HG03460 (cell line): ENCODE results near the gene MGLL.
A peak's percentile ranks its signal among the peaks of the same experiment; 100 is the strongest.

ENCODE experiments used
- ATAC-seq: cut with Tn5 transposase; IDR thresholded peaks from one replicate; pipeline ENCODE4 v1.9.1; 2021; ENCODE audit not compliant: unreplicated experiment

MGLL gene

DNA sequence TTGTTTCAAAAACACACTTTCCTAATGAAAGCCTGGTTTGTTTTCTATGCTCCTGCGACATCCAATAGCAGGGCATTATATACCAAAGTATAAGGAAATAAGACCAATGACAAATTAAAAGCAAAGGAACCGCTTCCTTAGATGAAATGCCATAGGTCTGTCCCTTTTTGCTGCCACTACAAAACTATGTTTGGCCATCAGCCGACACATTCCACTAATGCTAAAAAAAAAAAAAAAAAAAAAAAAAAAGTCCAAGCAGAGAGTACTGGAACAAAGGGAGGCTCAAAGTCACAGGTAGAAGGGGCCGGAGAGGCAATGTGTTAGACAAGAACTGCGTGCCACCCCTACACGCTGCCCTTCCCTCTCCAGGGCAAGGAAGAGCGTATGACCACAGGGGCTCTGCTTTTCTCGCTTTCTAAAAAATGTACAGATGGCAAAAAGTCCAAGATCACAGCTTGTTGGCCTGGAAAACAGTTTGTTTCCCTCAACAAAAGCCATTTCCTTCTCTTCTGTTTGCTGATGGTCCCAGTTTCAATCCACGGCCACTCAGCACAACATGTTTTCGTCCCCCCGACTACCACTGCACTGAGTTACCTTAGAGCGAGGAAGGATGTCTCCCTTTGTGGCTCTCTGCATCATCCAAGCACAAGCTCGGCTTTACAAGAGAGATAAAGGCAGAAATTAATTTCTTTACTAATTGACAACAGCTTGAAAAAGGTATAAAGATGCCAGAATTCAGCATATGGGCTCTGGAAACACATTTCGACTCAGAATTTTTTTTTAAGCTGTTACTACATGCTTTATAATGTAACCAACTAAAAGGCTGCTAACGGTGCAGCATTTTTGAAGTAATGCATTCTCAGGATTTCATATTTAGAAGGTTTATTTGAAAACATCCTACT lies 78.7 kb downstream of the MGLL start:
- ATAC-seq, result no peak

DNA sequence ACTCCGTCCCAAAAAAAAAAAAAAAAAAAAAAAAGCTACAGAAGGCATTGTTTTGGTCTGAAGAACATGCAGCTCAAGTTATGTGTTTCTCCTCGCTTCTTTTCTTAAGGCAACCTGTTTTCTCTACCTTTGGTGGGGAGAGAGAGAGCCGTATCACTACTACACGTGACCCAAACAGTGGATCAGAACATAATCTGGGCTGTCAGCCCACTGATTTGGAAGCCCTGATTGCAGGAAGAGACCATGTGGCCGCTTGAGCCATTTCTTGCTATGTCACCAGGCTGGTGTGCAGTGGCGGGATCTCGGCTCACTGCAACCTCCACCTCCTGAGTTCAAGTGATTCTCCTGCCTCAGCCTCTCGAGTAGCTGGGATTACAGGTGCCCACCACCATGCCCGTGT lies 79.7 kb downstream of the MGLL start:
- ATAC-seq, result no peak

DNA sequence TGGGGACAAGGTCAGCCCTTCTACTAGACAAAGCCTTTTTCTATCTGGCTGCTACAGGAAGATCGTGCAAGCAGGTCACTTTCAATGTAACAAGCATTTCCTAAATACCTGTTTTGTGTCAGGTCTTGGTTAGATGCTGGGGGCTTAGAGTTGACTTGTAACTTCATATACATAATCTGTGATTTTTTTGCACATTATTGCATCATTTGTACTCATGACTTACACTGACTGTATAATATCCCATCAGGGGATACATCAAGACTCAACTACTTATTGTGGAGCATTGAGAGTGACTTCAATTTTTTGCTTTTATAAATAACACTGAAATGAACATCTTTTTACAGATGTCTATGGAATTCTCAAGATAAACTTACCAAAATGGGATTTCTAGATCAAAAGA lies 80.6 kb downstream of the MGLL start:
- no peak for ATAC-seq

DNA sequence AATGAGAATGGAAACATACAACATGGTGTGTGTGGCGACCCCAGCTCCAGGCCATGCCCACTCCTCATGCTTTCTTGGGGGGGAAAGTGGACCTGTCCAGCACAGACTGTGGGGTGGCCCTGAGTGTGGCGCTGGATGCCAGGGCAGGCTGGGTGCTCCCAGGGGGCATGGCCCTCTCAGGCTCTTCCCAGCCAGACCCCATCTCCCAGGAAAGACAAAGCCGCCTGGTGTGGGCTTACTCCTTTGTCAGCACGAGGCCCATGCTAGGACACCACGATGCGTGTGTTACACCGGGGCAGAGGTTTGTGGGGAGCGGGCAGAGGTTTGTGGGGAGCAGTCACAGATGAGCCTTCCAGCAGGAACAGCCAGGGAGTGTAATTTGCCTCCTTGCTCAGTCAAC lies 81.1 kb downstream of the MGLL start:
- ATAC-seq, result no peak

DNA sequence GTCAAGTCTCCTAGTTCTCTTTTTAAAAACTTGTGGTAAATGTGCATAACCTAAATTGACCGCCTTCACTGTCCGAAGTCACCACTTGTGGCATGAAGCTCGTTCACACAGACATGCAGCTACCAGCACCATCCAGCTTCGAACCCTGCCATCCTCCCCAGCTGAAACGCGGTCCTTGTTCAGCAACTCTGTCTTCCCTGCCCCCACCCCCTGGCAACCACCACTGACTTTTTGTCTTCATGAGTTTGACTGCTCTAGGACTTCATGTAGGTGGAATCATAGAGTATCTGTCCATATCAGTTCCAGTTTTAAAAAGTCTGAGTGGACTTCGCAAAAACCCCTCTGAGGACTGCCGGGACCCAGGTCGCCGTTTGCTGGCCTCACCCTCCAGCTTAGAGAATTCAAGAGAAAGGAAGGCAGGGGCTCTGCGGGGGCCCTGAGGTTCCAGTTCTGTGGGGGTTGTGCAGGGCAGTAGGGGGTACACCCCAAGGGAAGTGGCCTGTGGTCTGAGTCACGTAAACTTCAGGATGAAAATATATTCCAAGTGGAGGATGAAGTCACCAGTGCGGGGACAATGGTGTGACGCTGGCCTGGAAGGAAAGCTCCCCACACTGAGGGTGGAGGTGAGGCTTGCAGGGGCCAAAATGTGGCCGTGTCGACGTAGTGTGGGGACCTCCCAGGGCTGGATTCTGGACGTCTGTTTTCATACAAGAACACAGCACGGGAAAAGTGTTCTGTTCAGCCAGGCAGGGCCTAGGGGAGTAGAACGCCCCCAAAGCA lies 82.0 kb downstream of the MGLL start:
- no peak for ATAC-seq

DNA sequence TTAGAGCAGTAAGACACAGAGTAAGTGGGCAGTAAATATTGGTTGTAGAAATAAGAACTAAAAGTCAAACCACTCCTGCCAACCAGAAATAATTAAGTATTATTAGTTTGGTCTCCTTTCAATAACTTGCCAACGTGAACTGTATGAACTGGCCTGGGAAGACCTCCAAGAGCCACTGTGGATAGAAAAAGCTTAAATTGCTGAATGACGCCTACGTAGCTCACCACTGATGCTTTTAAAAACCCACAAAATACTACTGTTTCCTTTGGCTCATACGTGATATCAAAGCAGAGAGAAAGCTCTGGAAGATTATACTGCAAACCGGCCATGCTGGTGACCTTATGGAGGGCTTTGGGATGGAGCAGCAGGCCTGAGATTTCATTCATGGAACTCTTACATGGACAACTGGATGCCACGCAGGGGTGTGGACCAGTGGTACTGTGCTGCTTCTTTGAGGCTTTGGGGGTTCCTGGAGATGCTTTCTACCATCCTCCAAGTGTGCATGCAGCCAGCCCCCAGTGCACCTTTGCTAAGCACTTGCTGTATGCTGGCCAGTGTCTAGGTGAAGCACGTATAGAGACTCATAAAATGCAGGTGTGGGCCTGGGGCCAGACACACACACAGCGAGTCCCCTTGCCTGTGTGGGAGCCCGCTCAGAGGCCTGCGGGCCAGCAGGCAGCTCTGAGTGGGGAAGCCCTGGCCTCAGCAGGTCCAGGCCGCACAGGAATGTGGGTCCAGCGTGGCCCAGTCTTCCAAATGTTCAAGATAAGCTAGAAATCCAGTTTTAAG lies 82.8 kb downstream of the MGLL start:
- ATAC-seq, result no peak

DNA sequence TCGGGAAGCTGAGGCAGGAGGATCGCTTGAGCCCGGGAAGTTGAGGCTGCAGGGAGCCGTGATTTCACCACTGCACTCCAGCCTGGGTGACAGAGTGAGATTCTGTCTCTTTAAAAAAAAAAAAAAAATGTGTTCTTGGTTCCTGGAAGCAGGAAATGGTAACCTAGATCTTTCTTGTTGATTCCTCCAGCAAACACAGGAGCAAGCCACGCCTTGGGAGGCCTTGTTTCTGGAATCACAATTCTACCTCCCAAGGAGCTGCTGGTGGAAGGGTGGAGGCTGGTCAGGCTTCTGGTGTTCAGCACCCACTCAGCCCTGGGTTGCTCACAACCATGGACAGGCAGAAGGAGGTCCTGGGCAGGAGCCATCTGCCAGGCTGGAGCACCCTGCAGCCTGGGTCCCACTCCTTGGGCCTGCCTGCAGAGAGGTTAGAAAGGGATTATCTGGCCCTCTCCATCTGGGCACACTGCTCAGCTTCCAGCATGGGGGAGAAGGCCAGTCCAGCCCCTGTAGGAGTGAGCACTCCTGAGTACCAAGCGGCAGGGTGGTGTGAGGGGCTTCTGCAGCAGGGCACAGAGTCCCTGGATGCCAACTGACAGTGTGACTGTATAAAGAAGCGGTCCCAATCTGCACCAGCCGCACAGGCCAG lies 84.0 kb downstream of the MGLL start:
- no peak for ATAC-seq

DNA sequence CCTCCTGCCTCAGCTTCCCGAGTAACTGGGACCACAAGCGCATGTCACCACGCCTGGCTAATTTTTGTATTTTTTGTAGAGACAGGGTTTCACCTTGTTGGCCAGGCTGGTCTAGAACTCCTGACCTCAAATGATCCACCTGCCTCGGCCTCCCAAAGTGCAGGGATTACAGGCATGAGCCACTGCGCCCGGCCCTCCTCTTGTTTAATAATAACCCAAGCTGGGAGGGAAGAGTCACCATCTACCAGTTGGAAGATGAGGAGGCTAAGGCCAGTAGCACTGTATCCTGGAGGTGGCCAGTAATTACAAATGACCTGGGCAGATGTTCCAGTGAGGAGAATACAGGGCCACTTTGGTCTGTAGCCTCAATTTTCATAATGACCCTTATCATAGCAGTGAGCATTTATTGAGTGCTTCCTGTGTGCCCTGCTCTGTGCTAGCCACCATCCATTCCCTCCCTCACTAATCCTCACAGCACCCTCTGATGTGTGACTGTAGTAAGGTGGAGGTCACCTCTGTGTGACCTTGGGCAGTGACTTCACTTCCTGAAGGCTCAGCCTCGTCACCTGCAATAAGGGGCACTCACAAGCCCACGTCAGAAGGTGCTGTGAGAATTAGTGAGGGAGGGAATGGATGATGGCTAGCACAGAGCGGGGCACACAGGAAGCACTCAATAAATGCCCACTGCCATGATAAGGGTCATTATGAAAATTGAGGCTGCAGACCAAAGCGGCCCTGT lies 85.3 kb downstream of the MGLL start:
- no peak for ATAC-seq

DNA sequence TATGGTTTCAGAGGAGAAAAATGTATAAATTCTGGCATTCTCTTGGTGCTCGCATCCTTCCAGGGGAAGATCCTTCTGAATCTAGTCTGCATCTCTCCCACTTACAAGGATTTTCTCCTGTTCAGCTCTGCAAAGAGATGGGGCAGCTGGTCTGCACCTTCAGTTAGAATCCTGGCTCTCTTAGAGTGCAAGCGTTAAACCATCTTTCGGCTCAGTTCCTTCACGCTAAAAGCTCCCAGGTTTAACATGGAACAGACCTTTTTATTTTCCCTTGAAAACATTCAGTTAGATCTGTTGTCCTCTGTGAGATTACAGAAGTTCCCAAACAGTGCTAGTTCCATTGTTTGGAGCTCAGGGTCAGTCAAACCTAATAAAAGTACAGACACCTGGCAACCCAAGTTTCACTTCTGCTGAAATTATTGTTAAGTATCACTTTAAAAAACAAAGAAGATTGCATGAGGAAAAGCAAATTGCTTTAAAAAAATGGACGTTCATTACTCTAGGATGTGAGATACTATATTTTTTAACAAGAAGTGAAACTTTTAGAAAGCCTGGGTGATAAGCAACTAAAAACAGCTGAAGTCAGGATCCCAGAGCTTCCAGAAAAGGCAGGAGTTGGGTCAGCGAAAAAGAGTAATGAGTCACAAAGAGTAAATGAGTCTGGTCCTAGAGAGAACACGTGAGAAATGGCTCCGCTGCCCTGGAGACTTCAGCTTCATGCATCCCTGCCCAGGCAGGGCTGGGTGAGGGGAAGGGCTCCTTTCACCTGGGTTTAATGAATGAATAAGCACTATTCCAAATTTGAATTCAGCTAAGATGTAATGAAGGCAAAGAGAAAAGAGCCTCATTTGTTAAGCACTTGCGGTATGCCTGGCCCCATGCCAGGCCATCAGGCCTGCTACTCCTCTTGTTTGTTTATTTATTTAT lies 86.3 kb downstream of the MGLL start:
- ATAC-seq, result peak; percentile 72

DNA sequence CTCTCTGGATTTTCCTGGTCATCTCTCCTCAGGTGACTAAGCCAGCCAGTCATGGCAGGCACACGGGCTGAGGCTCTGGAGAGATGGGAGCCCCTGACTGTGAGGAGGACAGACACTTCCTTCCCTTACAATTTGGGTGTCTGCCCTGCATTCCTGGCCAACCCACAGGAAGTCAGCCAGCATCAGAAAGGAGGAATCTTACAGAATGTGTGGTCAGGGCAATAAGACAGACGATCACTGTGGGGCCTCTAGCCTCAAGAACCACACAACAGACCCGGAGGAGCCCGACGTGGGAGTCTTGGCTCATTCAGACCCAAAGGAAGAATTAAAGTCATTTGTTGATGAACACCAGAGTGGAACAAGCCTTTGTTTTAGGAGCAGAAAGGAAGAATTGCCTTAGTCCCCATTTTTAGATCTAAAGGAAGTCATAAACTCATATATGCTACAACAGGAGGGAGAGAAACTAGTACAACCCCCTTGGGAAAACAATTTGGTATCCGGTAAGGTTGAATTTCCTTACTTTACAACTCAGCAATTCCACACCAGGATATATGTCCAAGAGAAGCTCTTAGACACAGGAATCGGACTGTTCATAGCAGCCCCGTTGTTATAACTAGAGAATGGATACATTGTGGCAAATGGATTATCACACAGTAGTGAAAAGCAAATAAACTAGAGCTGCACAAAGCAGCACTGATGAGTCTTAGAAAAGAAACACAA lies 87.4 kb downstream of the MGLL start:
- ATAC-seq, result no peak

DNA sequence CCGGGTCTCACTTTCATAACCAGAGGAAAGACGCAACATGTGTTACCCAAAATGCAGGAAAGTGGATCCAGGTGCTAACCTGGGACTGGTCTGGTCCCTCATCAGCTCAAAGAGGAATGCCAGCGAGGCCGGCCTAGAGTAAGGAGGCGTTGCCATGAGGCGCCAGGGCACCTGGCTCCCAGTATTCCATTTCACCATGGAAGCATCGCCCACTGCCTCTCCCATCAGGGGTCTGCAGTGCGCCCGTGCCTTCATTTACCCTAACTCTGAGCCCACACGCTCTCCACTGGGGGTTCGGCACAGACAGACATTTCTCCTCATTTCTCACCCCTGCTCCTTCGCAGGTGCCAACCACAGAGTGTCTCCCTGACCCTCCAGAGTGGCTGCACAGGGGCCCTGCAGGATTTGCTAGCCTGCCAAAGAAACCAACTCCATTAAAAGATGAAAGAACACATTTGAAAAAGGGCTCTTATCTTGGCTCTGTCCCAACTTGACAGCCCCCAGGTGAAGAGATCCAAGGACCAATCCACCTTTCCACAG lies 88.1 kb downstream of the MGLL start:
- ATAC-seq, result no peak

DNA sequence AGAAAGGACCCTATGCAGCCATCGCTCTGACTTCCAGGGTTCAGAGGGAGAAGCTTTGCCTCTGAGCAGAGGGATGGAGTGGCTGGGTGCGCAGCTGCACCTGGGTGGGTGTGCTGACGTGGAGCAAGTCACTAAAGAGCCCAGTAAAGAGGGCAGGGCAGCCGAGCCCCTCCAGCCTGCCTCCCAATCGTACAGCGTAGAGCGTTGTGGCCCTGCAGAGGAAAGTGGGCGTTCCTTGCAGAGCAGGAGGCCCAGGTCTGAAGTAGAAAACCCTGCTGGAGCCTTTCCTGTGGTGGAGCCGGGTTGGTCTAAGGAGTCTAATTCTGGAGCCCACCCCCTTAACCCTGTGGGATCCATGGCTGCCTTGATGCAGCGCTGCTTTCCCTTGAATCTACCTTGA lies 88.5 kb downstream of the MGLL start:
- no peak for ATAC-seq

DNA sequence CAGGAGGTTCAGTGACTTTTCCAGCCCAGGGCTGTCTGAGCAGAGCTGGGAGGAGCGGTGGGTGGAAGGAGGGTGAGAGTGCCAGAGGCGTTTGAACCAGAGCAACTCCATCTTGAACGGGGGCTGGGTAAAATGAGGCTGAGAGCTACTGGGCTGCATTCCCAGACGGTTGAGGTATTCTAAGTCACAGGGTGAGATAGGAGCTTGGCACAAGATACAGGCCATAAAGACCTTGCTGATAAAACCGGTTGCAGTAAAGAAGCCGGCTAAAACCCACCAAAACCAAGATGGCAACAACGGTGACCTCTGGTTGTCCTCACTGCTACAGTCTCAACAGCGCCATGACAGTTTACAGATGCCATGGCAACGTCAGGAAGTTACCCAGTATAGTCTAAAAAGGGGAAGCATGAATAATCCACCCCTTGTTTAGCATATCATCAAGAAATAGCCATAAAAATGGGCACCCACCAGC lies 89.4 kb downstream of the MGLL start:
- ATAC-seq, result no peak

DNA sequence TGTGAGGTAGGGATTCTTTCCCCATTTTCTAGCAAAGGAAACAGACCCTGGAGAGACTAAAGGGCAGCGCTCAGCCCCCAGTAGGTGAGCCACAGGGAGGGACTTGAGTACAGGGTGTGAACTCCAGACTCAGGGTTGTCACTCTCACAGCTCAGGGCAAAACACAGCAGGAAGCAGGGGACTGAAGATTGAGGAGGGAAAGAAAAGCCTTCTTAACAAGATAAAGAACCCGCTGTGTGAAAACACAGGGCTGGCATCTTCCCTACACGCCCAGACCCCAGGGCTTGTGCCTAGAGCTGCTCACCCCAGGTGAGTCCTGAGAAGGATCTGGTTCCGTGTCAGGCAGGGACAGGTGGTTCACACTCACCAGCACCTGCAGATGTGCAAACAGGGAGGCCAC lies 90.0 kb downstream of the MGLL start:
- ATAC-seq, result no peak

DNA sequence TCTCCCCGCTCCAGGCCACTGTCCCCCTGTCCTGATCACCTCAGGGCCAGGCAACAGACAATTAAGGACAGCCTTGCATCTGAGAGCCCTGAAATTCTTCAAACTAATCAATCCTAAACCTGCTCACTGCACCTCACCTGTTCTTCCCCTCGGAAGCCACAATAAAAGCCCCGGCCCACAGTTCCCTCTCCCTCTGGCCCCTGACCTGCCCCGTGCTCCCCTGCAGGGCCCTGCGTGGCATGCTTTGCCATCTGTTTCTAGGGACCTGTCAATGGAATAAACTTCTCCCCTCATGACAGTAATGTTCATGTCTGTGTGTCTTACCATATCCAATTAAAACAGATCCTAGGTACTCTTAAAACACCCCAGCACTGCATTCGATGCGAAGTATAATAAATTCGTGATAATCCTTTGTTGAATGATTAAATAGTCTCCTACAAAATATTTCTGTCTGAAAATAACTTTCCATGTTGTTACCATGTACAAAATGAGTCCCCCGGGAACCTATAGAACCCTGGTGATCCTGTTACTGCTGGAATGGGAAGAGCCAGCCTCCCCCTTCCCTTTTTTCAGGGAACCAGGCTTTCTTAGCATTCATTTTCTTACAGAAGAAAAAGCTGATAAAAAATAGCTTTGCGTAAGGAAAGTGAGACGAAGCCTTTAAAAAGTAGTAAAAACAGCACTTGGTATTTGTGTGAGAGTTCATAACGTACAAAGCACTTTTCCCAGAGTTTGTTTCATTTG lies 90.6 kb downstream of the MGLL start:
- ATAC-seq, result no peak

DNA sequence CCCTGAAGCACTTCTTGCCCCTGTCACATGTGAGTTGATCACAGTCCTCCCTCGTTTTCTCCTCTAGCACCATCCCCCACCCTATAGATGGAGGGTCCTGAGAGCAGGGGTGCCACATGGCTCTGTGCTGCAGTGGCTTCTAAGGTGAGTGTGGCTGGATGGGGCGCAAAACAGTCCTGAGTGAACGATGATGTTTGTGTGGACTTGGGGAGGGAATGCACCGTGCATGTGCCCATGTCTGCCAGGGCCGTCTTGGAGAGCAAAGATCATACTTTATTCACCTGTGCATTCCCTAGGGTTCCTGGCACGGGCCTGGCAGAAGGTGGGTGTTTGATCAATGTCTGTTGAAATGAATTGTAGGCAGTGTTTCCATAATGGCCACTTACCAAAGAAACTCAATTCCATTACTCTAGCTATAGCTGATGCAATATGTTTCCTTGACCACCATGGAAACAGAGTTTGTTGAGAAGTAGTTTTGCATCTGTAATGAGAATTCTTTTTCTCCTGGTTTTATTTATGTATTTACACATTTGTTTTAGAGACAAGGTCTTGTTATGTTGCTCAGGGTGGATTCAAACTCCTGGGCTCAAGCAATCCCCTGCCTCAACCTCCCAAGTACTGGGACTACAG lies 91.5 kb downstream of the MGLL start:
- no peak for ATAC-seq

DNA sequence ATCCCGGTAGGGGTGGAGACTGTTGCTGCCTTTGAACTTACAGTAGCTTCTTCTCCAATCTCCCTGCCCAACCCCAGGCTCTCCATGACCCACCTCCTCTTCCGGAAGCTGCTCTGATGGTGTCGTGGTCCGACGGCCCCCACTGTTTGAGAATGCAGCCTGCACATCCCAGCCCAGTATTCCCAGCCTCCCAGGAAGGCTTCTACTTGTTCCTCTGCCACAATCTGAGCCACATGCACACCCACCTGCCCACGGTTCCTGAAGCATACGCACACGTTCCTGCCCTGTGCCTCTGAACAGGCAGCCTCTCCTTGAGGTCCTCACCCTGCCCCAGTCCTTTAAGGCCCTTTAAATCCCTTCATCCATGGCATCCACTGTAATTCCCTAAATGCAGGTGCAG lies 92.1 kb downstream of the MGLL start:
- ATAC-seq, result no peak
